Small intestine (tissue), 7 donors: ENCODE data around the gene HS6ST1. TPM values are rescaled to one million over a fixed set of nuclear protein-coding genes. Genes with fewer than 3 reads are reported as not detected.
"Not testable (repeated sequence)": the region's sequence is repeated elsewhere in the genome, so short reads cannot be mapped to it uniquely, and the experiment has no call there.

Experiments
- DNase-seq, 2 donors: peaks; one replicate each; pipeline versions ENCODE4 v3.0.0 to v3.0.0-alpha.2; 2013
- FAIRE-seq: peaks from 2 replicates; lab custom pipeline; 2012; peaks lifted over from hg19 to GRCh38; lab: Jason Lieb, UNC
- H3K27ac ChIP-seq, 3 donors: one replicate each; pipeline ENCODE4 v1.5.1; 2013; ENCODE audit warnings: low read length in 2 of 3, mild to moderate bottlenecking in 2 of 3, control low read depth in 1 of 3, inconsistent platforms in 1 of 3, low read depth in 1 of 3, moderate library complexity in 1 of 3
- H3K27me3 ChIP-seq, 3 donors: one replicate each; pipeline ENCODE4 v1.6.1; 2013; ENCODE audit warnings: low read length in 3 of 3, inconsistent platforms in 1 of 3; ENCODE audit not compliant: control insufficient read depth in 3 of 3, insufficient read depth in 3 of 3
- H3K36me3 ChIP-seq, 3 donors: one replicate each; pipeline ENCODE4 v1.6.1; 2013; ENCODE audit warnings: low read length in 3 of 3, inconsistent platforms in 1 of 3, low read depth in 1 of 3, mild to moderate bottlenecking in 1 of 3, moderate library complexity in 1 of 3; ENCODE audit not compliant: control insufficient read depth in 3 of 3, insufficient read depth in 2 of 3
- H3K4me1 ChIP-seq, 3 donors: one replicate each; pipeline ENCODE4 v1.6.1; 2013; ENCODE audit warnings: low read length in 2 of 3, inconsistent platforms in 1 of 3, low read depth in 1 of 3, mild to moderate bottlenecking in 1 of 3, moderate library complexity in 1 of 3; ENCODE audit not compliant: control insufficient read depth in 3 of 3, insufficient read depth in 2 of 3
- H3K4me3 ChIP-seq, 3 donors: one replicate each; pipeline ENCODE4 v1.5.1; 2013; ENCODE audit warnings: low read length in 3 of 3, control low read depth in 1 of 3, inconsistent platforms in 1 of 3, low read depth in 1 of 3, mild to moderate bottlenecking in 1 of 3, moderate library complexity in 1 of 3
- H3K9me3 ChIP-seq, 2 donors: one replicate each; pipeline ENCODE4 v1.6.1; 2013; ENCODE audit warnings: low read depth in 1 of 2, low read length in 1 of 2; ENCODE audit not compliant: control insufficient read depth in 2 of 2, insufficient read depth in 1 of 2
- WGBS, 3 donors: extraction: QIAGEN DNeasy Blood & Tissue Kit; methylation state at CpG; one replicate each; pipeline ENCODE4 v1.1.7; 2013; 5-methylcytosine and 5-hydroxymethylcytosine counted together
- polyA plus RNA-seq, 4 donors: library from polyadenylated mRNA; stranded (reverse) in 3 of 4; unstranded in 1 of 4; fragments of 200-250 nt in 3 of 4; fragments of 120-200 nt in 1 of 4; gene quantifications; one replicate each; pipeline versions ENCODE4 v1.2.1 to v1.2.3, GENCODE V29; 2013
- donor health status: healthy with polysubstance abuse.
- donor health status: control.
- donor health status: control.
- donor health status: Bipolar disorder and iron deficiency.
- donor health status: healthy.

Gene HS6ST1
- polyA plus RNA-seq, 4 donors: 4.0 to 20.7 (median 12.5) TPM

DNA sequence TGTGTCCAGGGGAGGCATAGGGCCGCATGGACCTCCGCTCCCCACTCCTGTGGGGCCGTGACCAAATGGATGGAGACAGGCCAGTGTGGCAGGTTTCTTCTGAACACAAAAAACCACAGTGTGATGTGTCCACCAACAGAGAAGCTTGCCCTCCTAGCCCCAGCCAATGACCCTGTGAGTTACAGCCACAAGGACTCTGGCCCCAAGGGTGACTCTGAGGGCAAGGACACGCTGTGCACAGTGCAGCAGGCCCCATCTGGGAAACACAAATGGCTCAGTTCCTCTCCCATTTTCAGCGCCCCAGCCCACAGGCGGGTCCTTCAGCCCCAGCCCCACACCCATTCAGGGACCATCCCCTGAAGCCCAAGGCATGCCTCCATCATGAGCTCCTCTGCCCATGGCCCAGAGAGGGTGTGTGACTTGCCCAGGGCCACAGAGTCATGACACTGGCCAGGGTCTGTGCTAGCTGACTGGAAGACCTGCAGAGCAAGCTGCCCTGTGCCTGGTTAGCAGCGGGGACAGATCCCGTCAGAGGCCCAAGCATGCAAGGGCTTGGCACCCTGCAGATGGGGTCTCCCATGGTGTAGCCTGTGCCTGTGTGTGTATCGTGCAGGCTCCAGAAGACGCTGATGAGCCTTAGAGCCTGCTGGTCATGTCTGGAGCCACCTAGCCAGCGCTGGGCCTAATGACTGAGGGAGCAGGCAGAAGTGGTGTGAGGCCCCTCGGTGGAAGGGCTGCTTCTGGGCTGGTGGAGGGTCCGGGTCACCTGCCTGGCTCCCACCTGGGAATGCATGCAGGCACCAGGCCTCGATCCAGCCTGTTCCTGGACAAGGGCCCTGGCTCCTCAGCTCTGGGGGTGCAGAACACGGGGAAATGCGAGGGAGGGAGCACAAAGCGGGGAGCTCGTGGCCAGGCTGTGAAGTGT, 47.7 kb downstream of the HS6ST1 start:
- Histone ChIP-seq H3K9me3 (peaks cover 0 to 9% of the 10 kb centered on the region in 2 donors), H3K4me1 (no peaks in the 10 kb centered on the region), H3K36me3 (peaks cover 0 to 44% (median 3%) of the 10 kb centered on the region in 3 donors), H3K27ac (no peak overlapping the region), H3K27me3 (no peaks in the 10 kb centered on the region), H3K4me3 (no peak overlapping the region)
- FAIRE-seq (no peak), DNase-seq (no peak)
- WGBS, 3 donors: 86 to 93% (median 91%) methylated on average over 18 of the region's 18 CpGs

DNA sequence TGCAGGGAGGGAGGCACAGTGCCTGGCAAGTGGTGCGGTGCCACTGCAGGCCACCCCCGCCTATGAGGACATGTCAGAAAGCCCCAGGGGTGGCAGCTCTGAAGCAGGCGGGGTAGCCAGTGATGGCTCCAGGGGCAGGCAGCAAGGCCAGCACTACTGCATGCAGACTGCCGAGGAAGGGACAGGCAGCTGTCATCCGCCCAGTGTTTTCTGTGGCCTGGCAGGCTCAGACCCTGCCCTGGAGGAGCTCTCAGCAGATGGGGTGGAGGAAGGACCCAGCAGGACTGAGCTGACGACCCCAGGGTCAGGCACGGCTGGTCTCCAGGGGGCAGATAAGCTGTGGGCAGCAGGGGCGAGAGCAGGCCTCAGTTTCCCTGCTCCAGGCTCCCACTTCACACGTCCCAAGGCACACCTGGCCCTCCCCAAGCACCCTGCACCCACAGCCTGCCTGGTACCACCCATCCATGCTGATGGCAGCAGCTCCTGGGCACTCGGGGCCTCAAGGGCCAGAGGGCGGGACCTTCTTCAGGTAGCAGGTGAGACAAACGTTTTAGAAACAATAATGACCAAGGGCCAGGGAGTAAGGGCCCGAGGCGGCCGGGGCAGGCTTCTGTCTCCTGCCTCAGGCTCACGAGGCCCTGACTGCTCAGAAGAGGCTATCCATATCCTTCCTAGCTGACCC, 48.5 kb downstream of the HS6ST1 start:
- WGBS, 3 donors: 81 to 83% (median 82%) methylated on average over 16 of the region's 16 CpGs
- Histone ChIP-seq H3K9me3 (peaks cover 0 to 9% of the 10 kb centered on the region in 2 donors), H3K4me3 (no peak overlapping the region), H3K27me3 (no peaks in the 10 kb centered on the region), H3K36me3 (peaks cover 0 to 39% (median 3%) of the 10 kb centered on the region in 3 donors), H3K27ac (no peak overlapping the region), H3K4me1 (no peaks in the 10 kb centered on the region)
- no peak for FAIRE-seq
- no peak for DNase-seq

GRCh38 chr2:128269063-128269989, 49.3 kb downstream of the HS6ST1 start:
- WGBS, 3 donors: 86 to 91% (median 87%) methylated on average over 24 to 27 of the region's 27 CpGs
- DNase-seq (no peak), FAIRE-seq (no peak)
- Histone ChIP-seq H3K27me3 (no peaks in the 10 kb centered on the region), H3K27ac (no peak overlapping the region), H3K9me3 (peaks cover 0 to 4% of the 10 kb centered on the region in 2 donors), H3K36me3 (peaks cover 0 to 35% (median 3%) of the 10 kb centered on the region in 3 donors), H3K4me3 (no peak overlapping the region), H3K4me1 (no peaks in the 10 kb centered on the region)

DNA sequence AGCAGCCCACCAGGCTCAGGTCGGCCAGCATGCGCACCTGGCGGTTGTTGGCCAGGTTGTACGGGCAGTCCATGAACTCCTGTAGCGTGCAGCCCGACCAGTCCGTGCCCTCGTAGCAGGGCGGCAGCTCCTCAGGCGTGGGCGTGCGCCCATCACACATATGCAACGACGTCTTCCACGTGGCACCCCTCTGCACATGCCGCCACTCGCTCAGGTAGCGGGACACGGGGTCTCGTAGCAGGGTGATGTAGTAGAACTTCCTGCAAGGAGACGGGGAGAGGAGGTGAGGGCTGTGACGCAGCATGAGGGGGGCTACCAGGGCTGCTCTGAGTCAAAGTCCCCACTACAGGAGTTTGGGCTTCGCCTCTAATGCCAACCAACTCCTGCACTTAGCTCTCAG, 50.1 kb downstream of the HS6ST1 start:
- not testable (repeated sequence) for FAIRE-seq, H3K27me3 ChIP-seq, H3K4me3 ChIP-seq, H3K27ac ChIP-seq, H3K9me3 ChIP-seq, H3K4me1 ChIP-seq, DNase-seq
- WGBS, 3 donors: 92 to 98% (median 95%) methylated on average over 18 to 20 of the region's 23 CpGs
- peaks cover 0 to 33% (median 0%) of the 10 kb centered on the region in 3 donors for H3K36me3 ChIP-seq

GRCh38 chr2:128268145-128268544, 50.5 kb downstream of the HS6ST1 start:
- WGBS, 3 donors: 94 to 97% (median 97%) methylated on average over 33 to 37 of the region's 38 CpGs
- DNase-seq, FAIRE-seq: not testable (repeated sequence)

GRCh38 chr2:128267649-128268048, 51.0 kb downstream of the HS6ST1 start:
- H3K4me3 ChIP-seq, H3K27me3 ChIP-seq, H3K4me1 ChIP-seq, DNase-seq, H3K27ac ChIP-seq, FAIRE-seq, H3K9me3 ChIP-seq: not testable (repeated sequence)
- 92 to 94% (median 93%) methylated on average over 9 to 11 of the region's 11 CpGs for WGBS, 3 donors
- peaks cover 0 to 29% (median 0%) of the 10 kb centered on the region in 3 donors for H3K36me3 ChIP-seq

More at GRCh38 chr2:128268145-128268544, 50.5 kb downstream of the HS6ST1 start:
- H3K27ac ChIP-seq, H3K9me3 ChIP-seq, H3K4me1 ChIP-seq, H3K4me3 ChIP-seq, H3K27me3 ChIP-seq: not testable (repeated sequence)
- H3K36me3 ChIP-seq: peaks cover 0 to 29% (median 0%) of the 10 kb centered on the region in 3 donors

- H3K4me3 ChIP-seq, H3K27me3 ChIP-seq, H3K9me3 ChIP-seq, DNase-seq, FAIRE-seq, H3K27ac ChIP-seq, H3K4me1 ChIP-seq: not testable (repeated sequence)
- 77 to 89% (median 89%) methylated on average over 6 of the region's 9 CpGs for WGBS, 3 donors
- peaks cover 0 to 28% (median 0%) of the 10 kb centered on the region in 3 donors for H3K36me3 ChIP-seq
These were observed 51.5 kb downstream of the HS6ST1 start for GRCh38 chr2:128267197-128267596.
